GM19468 (cell line): ENCODE results near the gene MSRB3.

Experiments used
- ATAC-seq: cut with Tn5 transposase; IDR thresholded peaks from one replicate; pipeline ENCODE4 v1.9.1; 2021; ENCODE audit warnings: mild to moderate bottlenecking, moderate library complexity, moderate number of reproducible peaks; ENCODE audit not compliant: unreplicated experiment; ENCODE audit errors: extremely low read depth

MSRB3 gene

GRCh38 chr12:65384240-65384639 is 105.8 kb downstream of the MSRB3 start:
- ATAC-seq, result no peak

- no peak for ATAC-seq
Observed at GRCh38 chr12:65387396-65387795, 108.9 kb downstream of the MSRB3 start.

GRCh38 chr12:65389436-65389835 is 111.0 kb downstream of the MSRB3 start:
- no peak for ATAC-seq

- no peak for ATAC-seq
Observed at GRCh38 chr12:65391711-65392110, 113.2 kb downstream of the MSRB3 start.

GRCh38 chr12:65392491-65392890 is 114.0 kb downstream of the MSRB3 start:
- no peak for ATAC-seq

GRCh38 chr12:65403188-65403587 is 124.7 kb downstream of the MSRB3 start:
- no peak for ATAC-seq

- ATAC-seq, result no peak
Observed at GRCh38 chr12:65407388-65408149, 129.1 kb downstream of the MSRB3 start.

GRCh38 chr12:65408441-65408840 is 130.0 kb downstream of the MSRB3 start:
- no peak for ATAC-seq

GRCh38 chr12:65409726-65410125 is 131.2 kb downstream of the MSRB3 start:
- ATAC-seq, result no peak

- ATAC-seq, result no peak
Observed at GRCh38 chr12:65411171-65411570, 132.7 kb downstream of the MSRB3 start.

GRCh38 chr12:65414526-65414925 is 136.0 kb downstream of the MSRB3 start:
- ATAC-seq, result no peak

- ATAC-seq, result no peak
Observed at GRCh38 chr12:65415826-65416225, 137.3 kb downstream of the MSRB3 start.

- ATAC-seq, result no peak
Observed at GRCh38 chr12:65419284-65420072, 141.0 kb downstream of the MSRB3 start.

- no peak for ATAC-seq
Observed at GRCh38 chr12:65420941-65421340, 142.5 kb downstream of the MSRB3 start.

- ATAC-seq, result no peak
Observed at GRCh38 chr12:65427646-65428045, 149.2 kb downstream of the MSRB3 start.

GRCh38 chr12:65430006-65430405 is 151.5 kb downstream of the MSRB3 start:
- ATAC-seq, result no peak

GRCh38 chr12:65430571-65431306 is 152.3 kb downstream of the MSRB3 start:
- ATAC-seq, result no peak

GRCh38 chr12:65432114-65432513 is 153.6 kb downstream of the MSRB3 start:
- no peak for ATAC-seq

GRCh38 chr12:65432651-65433050 is 154.2 kb downstream of the MSRB3 start:
- ATAC-seq, result no peak

GRCh38 chr12:65434737-65435136 is 156.3 kb downstream of the MSRB3 start:
- ATAC-seq, result no peak

GRCh38 chr12:65443038-65443437 is 164.6 kb downstream of the MSRB3 start:
- no peak for ATAC-seq
